WI38 (cell line): ENCODE results near the gene SYT9.

Experiments
- H3K4me3 ChIP-seq: 2 replicates; pipeline ENCODE4 v1.5.1; 2011; ENCODE audit warnings: low read depth, mild to moderate bottlenecking, control low read depth, low read length
- TF ChIP-seq, protein P1 (sequence below): IDR thresholded peaks from 2 replicates; pipeline ENCODE4 v1.5.1; 2012; ENCODE audit warnings: low read depth, mild to moderate bottlenecking, control low read depth, low read length

The SYT9 gene

DNA sequence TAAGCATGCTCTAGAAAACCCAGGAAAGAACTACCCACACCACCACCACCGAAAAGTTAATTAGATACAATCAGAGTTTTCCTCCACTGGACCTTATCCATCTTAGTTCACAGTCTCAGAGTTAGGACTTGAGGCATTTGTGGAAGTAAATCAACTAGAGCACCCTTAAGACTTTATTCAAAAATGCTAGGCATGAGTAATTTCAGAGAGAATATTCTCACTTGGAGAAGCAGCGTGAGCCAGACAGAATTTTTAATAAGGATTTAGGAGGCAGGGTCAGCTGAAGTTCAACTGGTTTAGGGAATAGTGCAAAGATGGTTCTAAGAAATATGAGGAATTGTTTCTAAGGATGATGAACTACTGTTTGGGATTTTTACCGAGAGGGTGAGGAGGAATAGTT, 232.4 kb downstream of the SYT9 start:
- TF ChIP-seq, protein P1, sequence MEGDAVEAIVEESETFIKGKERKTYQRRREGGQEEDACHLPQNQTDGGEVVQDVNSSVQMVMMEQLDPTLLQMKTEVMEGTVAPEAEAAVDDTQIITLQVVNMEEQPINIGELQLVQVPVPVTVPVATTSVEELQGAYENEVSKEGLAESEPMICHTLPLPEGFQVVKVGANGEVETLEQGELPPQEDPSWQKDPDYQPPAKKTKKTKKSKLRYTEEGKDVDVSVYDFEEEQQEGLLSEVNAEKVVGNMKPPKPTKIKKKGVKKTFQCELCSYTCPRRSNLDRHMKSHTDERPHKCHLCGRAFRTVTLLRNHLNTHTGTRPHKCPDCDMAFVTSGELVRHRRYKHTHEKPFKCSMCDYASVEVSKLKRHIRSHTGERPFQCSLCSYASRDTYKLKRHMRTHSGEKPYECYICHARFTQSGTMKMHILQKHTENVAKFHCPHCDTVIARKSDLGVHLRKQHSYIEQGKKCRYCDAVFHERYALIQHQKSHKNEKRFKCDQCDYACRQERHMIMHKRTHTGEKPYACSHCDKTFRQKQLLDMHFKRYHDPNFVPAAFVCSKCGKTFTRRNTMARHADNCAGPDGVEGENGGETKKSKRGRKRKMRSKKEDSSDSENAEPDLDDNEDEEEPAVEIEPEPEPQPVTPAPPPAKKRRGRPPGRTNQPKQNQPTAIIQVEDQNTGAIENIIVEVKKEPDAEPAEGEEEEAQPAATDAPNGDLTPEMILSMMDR, result no peak
- H3K4me3 ChIP-seq, result no peak overlapping the region

DNA sequence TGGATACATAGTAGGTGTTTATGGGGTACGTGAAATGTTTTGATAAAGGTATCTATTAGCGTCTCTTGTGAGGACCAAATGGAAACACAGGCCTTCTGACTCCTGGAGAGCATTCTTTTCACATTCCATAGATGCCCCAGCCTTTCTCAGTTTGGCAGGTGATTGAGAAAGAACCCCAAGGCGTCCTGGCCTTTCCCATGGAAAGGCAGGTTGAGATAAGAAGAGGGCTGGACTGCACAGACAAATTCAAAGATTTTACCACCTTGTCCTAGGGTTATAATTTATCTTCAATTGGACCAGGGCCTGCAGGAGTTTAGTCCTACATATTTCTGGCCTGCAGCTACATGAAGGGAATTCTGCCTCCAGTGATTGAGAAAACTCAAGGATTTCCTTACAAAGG, 232.9 kb downstream of the SYT9 start:
- H3K4me3 ChIP-seq, result no peak overlapping the region
- TF ChIP-seq, protein P1, result no peak

DNA sequence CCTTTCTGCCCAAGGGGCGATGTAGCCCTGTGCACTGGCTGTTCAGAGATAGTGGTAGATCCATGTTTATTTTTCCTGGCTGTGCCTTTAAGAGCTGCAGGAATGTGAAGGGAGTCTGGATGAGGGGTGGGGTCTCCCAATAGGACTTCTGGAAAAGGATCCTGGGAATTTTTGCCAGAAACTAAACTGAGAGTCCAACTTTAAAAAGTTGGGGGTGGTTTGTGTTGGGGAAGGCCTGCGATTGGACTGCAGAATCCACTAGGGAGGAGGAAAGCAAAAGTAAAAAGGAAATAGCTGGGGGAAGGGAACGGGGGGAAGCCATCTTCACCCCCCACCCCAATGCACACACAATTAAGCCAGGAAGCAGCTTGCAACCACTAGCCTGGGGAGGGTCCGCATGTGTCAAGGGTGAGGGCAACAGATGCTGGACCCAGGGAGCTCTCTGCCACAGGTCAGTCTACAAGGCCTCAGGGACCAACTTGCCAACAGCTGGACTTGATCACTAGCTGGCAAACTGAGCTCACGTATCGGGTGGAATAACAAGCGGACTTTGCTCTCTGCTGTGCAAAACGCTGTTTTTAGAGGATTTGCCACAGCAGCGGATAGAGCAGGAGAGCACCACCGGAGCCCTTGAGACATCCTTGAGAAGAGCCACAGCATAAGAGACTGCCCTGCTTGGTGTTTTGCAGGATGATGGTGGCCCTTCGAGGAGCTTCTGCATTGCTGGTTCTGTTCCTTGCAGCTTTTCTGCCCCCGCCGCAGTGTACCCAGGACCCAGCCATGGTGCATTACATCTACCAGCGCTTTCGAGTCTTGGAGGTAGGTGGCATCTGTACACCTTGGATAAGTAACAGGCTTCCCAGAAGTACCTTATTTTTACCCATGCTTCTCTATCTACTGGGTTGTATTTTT, 233.7 kb downstream of the SYT9 start, which contains the start of gene OLFML1:
Gene OLFML1, plus strand, starts transcription at position 321 of the 912 bp plus-strand sequence. Its CDS starts 370 bp downstream, at position 691.
- H3K4me3 ChIP-seq, result no peak within 1 kb of the TSS
- TF ChIP-seq, protein P1, result no peak

DNA sequence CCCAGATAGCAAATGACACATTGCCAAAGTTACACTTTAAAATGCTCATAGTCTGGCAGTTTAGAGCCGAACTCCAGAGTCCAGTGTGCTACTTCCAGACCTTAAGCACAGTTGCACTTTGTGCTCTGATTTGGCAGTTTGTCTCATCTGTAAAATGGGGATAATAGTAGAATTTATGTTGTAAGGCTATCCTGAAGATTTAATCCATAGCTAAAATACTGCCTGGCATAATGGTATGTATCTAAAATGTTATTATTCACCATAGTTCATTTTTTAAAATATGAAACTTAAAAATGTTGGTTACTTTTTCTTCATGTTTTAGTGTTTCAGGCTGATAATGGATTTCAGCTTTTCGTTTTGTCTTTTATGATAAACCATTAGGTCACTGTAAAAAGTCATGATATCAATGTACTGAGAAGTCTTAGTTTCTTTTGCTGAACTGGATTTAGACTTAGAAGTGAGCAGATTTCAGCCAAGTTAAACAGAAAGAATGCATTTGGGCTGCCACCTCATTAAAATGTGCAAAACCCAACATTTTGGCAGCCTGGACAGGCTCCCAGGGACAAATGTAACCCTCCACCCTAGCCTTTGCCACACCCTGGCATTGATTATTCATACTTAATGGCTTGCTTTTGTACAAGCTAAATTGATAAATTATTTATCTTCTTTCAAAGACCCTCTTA, 234.5 kb downstream of the SYT9 start:
- no peak overlapping the region for H3K4me3 ChIP-seq
- TF ChIP-seq, protein P1, result no peak

DNA sequence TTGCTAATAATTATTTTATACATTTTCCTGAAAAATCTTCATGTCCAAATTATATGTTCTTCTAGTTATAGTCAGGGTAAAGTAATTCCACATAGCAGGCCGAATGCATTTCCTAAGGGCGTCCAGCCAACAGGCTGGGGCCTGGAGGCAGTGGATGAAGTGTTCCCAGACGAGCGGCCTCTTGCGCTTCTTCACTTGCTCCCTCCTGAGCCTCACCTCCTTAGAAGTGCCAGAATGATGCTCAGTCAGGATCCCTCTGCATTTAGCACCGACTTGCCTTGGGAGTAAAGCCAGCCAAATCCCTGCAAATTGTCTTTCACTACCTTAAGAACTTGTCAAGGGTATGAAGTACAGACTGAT, 235.1 kb downstream of the SYT9 start:
- H3K4me3 ChIP-seq, result no peak overlapping the region
- TF ChIP-seq, protein P1, result no peak

DNA sequence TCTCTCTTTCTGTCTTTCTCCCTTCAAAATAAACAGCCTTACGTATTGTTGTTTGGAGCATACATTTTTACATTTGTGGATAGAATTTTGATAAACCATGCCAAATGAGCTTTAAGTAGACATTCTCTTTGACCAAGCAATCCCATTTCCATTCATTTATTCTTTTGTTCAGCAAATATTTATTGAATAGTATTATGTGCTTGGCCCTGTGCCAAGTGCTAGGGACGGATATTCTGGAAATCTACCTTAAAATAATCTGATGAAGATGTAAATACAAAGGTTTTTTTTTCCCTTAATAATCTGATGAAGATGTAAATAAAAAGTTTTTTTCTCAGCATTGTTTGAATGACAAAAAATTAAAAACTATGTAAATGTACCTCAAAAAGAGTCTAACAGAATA, 235.7 kb downstream of the SYT9 start:
- TF ChIP-seq, protein P1, result no peak
- H3K4me3 ChIP-seq, result no peak overlapping the region

DNA sequence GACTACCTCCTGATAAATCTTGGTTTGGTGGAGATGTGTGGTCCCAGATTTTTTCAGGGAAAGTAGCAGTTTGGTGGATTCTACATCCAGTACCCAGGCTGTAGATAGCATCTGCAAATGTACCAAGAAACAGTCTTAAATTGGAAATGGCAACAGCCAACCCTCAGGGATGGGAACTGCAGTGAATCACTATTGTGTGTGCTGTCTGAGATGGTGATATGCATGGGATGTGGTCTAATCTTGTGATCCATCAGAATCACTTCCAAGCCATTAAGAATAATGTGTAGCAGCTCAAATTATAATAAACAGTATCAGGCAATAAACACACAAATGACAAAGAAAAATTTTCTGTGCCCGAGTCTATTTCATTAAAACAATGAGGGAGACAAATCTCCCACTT, 237.0 kb downstream of the SYT9 start:
- TF ChIP-seq, protein P1, result no peak
- H3K4me3 ChIP-seq, result no peak overlapping the region
